ENCODE results near the gene FDX1. TPM values are rescaled to one million over a fixed set of nuclear protein-coding genes. Genes with fewer than 3 reads are reported as not detected.

Gene FDX1
- total RNA-seq, 1 experiment from 2014 or later, result 13.6 TPM

DNA sequence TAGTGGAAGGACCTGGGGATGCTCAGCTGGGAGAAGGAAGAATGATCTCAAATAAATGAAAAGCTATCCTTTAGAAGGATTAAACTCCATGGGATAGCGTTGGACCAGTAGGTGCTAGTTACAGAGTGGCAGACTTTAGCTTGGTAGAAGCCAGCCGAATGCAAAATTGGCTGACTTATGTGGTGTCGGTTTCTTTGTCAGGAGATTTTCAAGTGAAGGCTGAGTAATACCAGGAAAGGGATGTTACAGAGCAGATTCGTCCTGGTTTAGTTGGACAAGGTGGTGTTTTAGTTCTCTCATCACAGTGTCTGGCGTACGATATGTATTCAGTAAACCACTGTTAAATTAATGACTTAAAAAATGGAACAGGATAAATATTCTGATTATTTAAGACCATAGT, 26.0 kb downstream of the FDX1 start:
- DNase-seq (ENCODE audit: low read depth, low spot score) (no peak), ATAC-seq (no peak)
- no peaks in the 10 kb centered on the region for H3K27me3 ChIP-seq (ENCODE audit: control insufficient read depth, insufficient read depth, low read length)
- no peaks in the 10 kb centered on the region for H3K9me3 ChIP-seq (ENCODE audit: control insufficient read depth, insufficient read depth, low read depth, low read length)
- TF ChIP-seq CTCF (IDR thresholded peaks at IDR 0.05), result no peak
- TF ChIP-seq SIN3A (IDR thresholded peaks at IDR 0.05; ENCODE audit: borderline replicate concordance, insufficient read depth, low read depth, low read length), result no peak
- intact Hi-C loops (cut with micrococcal nuclease; ENCODE audit: unreplicated experiment), result no loop called here
- ChIA-PET POLR2A (no interaction called here), CTCF (interaction anchor here (0.6 kb wide), 1 partner anchor 126 kb away, joined by 6 read pairs; no protein-coding TSS in a partner anchor)
- in situ Hi-C loops (cut with HindIII; ENCODE audit: low pct_unique_long_range_greater_than_20kb, low sequenced_read_pairs), result no loop called here
- H3K4me3 ChIP-seq (ENCODE audit: low read depth in 2 of 2, low read length in 2 of 2), result no peak overlapping the region
- H3K4me1 ChIP-seq (ENCODE audit: control insufficient read depth, insufficient read depth, low read length), result no peaks in the 10 kb centered on the region
- no TSS peak for BruUV-seq (replicated peaks)
- H3K36me3 ChIP-seq (ENCODE audit: control insufficient read depth, insufficient read depth, low read length), result no peaks in the 10 kb centered on the region
- no peak overlapping the region for H3K27ac ChIP-seq (ENCODE audit: low read length)

GRCh38 chr11:110463153-110463552, 33.4 kb downstream of the FDX1 start:
- ChIA-PET CTCF (interaction anchor here (1.0 kb wide), 1 partner anchor 767 kb away, joined by 3 read pairs; no protein-coding TSS in a partner anchor), POLR2A (no interaction called here)
- H3K4me1 ChIP-seq (ENCODE audit: control insufficient read depth, insufficient read depth, low read length), result no peaks in the 10 kb centered on the region
- H3K4me3 ChIP-seq (ENCODE audit: low read depth in 2 of 2, low read length in 2 of 2), result no peak overlapping the region
- H3K27me3 ChIP-seq (ENCODE audit: control insufficient read depth, insufficient read depth, low read length), result no peaks in the 10 kb centered on the region
- H3K27ac ChIP-seq (ENCODE audit: low read length), result no peak overlapping the region
- H3K9me3 ChIP-seq (ENCODE audit: control insufficient read depth, insufficient read depth, low read depth, low read length), result no peaks in the 10 kb centered on the region
- peak; percentile 96 for ATAC-seq
- TF ChIP-seq CTCF (IDR thresholded peaks at IDR 0.05) (peak; percentile 74), TCF7L2 (IDR thresholded peaks at IDR 0.05; ENCODE audit: low read depth, low read length) (no peak)
- in situ Hi-C loops (cut with HindIII; ENCODE audit: low pct_unique_long_range_greater_than_20kb, low sequenced_read_pairs) (no loop called here), intact Hi-C loops (cut with micrococcal nuclease; ENCODE audit: unreplicated experiment) (loop anchor here (5.0 to 10.0 kb wide), 2 partner anchors 769 to 982 kb away; no protein-coding TSS in a partner anchor)
- no peak for DNase-seq (ENCODE audit: low read depth, low spot score)
- no peaks in the 10 kb centered on the region for H3K36me3 ChIP-seq (ENCODE audit: control insufficient read depth, insufficient read depth, low read length)
- BruUV-seq (replicated peaks), result no TSS peak

DNA sequence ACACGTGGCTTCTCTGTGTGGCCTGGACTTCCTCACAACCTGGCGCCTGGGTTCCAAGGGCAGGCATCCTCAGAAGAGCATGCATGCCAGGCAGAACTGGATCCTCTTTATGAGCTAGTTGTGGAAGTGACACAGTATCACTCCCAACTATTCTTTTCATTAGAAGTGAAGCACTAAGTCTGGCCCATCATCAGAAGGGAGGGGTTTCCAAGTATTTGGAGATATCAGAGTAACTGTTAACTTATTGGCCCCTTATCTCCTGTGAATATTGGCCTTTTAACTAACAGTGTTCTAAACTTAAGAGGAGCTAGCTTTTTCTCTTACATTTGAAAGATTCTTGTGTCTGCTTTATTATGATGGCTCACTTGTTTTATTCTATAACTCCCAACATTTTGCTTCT, 35.5 kb downstream of the FDX1 start:
- no peak for ATAC-seq
- TF ChIP-seq REST (IDR thresholded peaks at IDR 0.05; ENCODE audit: insufficient read depth in 1 of 2, low read depth in 2 of 2, low read length in 1 of 2), result no peak
- TF ChIP-seq SIN3A (IDR thresholded peaks at IDR 0.05; ENCODE audit: borderline replicate concordance, insufficient read depth, low read depth, low read length), result no peak
- TF ChIP-seq TCF7L2 (IDR thresholded peaks at IDR 0.05; ENCODE audit: low read depth, low read length), result no peak
- no peak for TF ChIP-seq CTCF (IDR thresholded peaks at IDR 0.05)
- no peak for TF ChIP-seq POLR2AphosphoS5 (IDR thresholded peaks at IDR 0.05; ENCODE audit: low read depth, low read length)
- no peaks in the 10 kb centered on the region for H3K4me1 ChIP-seq (ENCODE audit: control insufficient read depth, insufficient read depth, low read length)
- DNase-seq (ENCODE audit: low read depth, low spot score), result no peak
- H3K9me3 ChIP-seq (ENCODE audit: control insufficient read depth, insufficient read depth, low read depth, low read length), result no peaks in the 10 kb centered on the region
- in situ Hi-C loops (cut with HindIII; ENCODE audit: low pct_unique_long_range_greater_than_20kb, low sequenced_read_pairs), result no loop called here
- H3K27me3 ChIP-seq (ENCODE audit: control insufficient read depth, insufficient read depth, low read length), result no peaks in the 10 kb centered on the region
- no peak overlapping the region for H3K27ac ChIP-seq (ENCODE audit: low read length)
- no peaks in the 10 kb centered on the region for H3K36me3 ChIP-seq (ENCODE audit: control insufficient read depth, insufficient read depth, low read length)
- CTCF ChIA-PET, result interaction anchor here (0.7 kb wide), 1 partner anchor 566 kb away, joined by 3 read pairs; no protein-coding TSS in a partner anchor
- no TSS peak for BruUV-seq (replicated peaks)
- no peak overlapping the region for H3K4me3 ChIP-seq (ENCODE audit: low read depth in 2 of 2, low read length in 2 of 2)
- intact Hi-C loops (cut with micrococcal nuclease; ENCODE audit: unreplicated experiment), result loop anchor here (10.0 kb wide), 1 partner anchor 980 kb away; no protein-coding TSS in a partner anchor
- POLR2A ChIA-PET, result interaction anchor here (0.5 kb wide), 1 partner anchor 19 kb away, joined by 3 read pairs; no protein-coding TSS in a partner anchor

All from Panc1 (cell line).